Lower leg skin (tissue), 3 donors: ENCODE measurements around the gene STK33.

Experiments used
- POLR2A ChIP-seq, 2 donors: fragments of 450-650 bp; IDR thresholded peaks; one replicate each; pipeline ENCODE4 v1.6.1; 2016 to 2017; ENCODE audit warnings: antibody characterized with exemption in 2 of 2, mild to moderate bottlenecking in 1 of 2, moderate library complexity in 1 of 2
- TF ChIP-seq, protein P1 (sequence below), 3 donors: fragments of 450-650 bp; IDR thresholded peaks; one replicate each; pipeline ENCODE4 v1.5.1; 2016; ENCODE audit warnings: antibody characterized with exemption in 3 of 3, mild to moderate bottlenecking in 3 of 3, moderate library complexity in 2 of 3

DNA sequence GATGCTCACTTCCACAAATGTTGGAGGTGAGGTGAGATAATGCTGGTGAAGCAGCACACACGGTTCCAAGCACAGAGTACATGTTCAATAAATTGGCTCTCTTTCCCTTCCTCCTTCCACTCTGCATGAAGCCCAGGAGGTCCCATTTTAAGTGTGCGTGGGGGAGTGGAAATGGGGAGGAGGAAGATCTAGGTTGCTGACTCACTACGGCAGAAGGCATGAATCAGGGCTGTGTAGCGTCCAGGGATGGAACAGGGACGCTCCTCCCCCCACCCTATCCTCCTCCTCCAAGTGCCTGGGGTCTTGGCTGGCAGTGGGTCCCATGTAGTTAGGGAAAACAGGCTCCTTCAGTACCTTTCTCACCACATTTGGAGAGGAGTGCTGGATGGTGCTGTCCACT lies 44.3 kb upstream of the STK33 start:
- TF ChIP-seq, protein P1, sequence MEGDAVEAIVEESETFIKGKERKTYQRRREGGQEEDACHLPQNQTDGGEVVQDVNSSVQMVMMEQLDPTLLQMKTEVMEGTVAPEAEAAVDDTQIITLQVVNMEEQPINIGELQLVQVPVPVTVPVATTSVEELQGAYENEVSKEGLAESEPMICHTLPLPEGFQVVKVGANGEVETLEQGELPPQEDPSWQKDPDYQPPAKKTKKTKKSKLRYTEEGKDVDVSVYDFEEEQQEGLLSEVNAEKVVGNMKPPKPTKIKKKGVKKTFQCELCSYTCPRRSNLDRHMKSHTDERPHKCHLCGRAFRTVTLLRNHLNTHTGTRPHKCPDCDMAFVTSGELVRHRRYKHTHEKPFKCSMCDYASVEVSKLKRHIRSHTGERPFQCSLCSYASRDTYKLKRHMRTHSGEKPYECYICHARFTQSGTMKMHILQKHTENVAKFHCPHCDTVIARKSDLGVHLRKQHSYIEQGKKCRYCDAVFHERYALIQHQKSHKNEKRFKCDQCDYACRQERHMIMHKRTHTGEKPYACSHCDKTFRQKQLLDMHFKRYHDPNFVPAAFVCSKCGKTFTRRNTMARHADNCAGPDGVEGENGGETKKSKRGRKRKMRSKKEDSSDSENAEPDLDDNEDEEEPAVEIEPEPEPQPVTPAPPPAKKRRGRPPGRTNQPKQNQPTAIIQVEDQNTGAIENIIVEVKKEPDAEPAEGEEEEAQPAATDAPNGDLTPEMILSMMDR (IDR thresholded peaks at IDR 0.05), result no peak
- TF ChIP-seq POLR2A (IDR thresholded peaks at IDR 0.05), result no peak
